Tibial artery (tissue), 4 donors: Measurements from ENCODE around the gene BRINP1.
A peak's percentile ranks its signal among the peaks of the same experiment; 100 is the strongest.

ENCODE experiments used
- DNase-seq, 2 donors: peaks; one replicate each; pipeline ENCODE4 v3.0.0-alpha.2; 2019
- H3K27ac ChIP-seq, 2 donors: fragments of 200-600 bp; sonication (generic) in 1 of 2; 1 replicate in 1 of 2; 2 replicates in 1 of 2; pipeline ENCODE4 v1.5.1; 2018 to 2019; ENCODE audit warnings: mild to moderate bottlenecking in 1 of 2
- H3K27me3 ChIP-seq, 2 donors: fragments of 200-600 bp; sonication (generic) in 1 of 2; one replicate each; pipeline versions ENCODE4 v1.5.1 to v1.6.0; 2016 to 2019
- H3K36me3 ChIP-seq, 3 donors: fragments of 200-600 bp; sonication (generic) in 2 of 3; one replicate each; pipeline ENCODE4 v1.5.1; 2016 to 2019; ENCODE audit warnings: mild to moderate bottlenecking in 2 of 3
- H3K4me1 ChIP-seq, 4 donors: fragments of 200-600 bp; sonication (generic) in 2 of 4; 1 replicate in 3 of 4; 2 replicates in 1 of 4; pipeline ENCODE4 v1.5.1; 2016 to 2019
- H3K4me3 ChIP-seq, 2 donors: fragments of 200-600 bp; sonication (generic) in 1 of 2; 1 replicate in 1 of 2; 2 replicates in 1 of 2; pipeline ENCODE4 v1.5.1; 2018 to 2019; ENCODE audit warnings: mild to moderate bottlenecking in 2 of 2
- H3K9me3 ChIP-seq, 3 donors: fragments of 200-600 bp; sonication (generic) in 1 of 3; one replicate each; pipeline ENCODE4 v1.5.1; 2016 to 2019
- CTCF ChIP-seq, 2 experiments: fragments of 200-600 bp in 1 of 2; fragments of 450-650 bp in 1 of 2; IDR thresholded peaks; one replicate each; pipeline ENCODE4 v1.5.1; 2017 to 2019; ENCODE audit warnings: antibody characterized with exemption in 2 of 2, mild to moderate bottlenecking in 1 of 2, moderate library complexity in 1 of 2
- intact Hi-C: fragments of 100-400 bp; cut with DNase I; formaldehyde crosslinking; loops from one replicate; pipeline ENCODE4 v1.15.0; 2023; ENCODE audit warnings: low total_unique reads

Gene BRINP1

GRCh38 chr9:119273325-119273904 is 95.8 kb downstream of the BRINP1 start:
- no peak for DNase-seq
- Histone ChIP-seq H3K27me3 (no peaks in the 10 kb centered on the region), H3K27ac (peak overlapping the region in 1 of 2 donors; percentile 19), H3K4me3 (no peak overlapping the region), H3K36me3 (no peaks in the 10 kb centered on the region), H3K9me3 (no peaks in the 10 kb centered on the region), H3K4me1 (peaks cover 0 to 24% (median 6%) of the 10 kb centered on the region in 4 donors)
- no peak for TF ChIP-seq CTCF (IDR thresholded peaks at IDR 0.05)
- intact Hi-C loops = no loop called here

- Histone ChIP-seq H3K27me3 (no peaks in the 10 kb centered on the region), H3K9me3 (no peaks in the 10 kb centered on the region), H3K4me1 (peaks cover 0 to 24% (median 6%) of the 10 kb centered on the region in 4 donors), H3K36me3 (no peaks in the 10 kb centered on the region), H3K27ac (no peak overlapping the region), H3K4me3 (no peak overlapping the region)
- intact Hi-C loops = no loop called here
- no peak for DNase-seq
- TF ChIP-seq CTCF (IDR thresholded peaks at IDR 0.05) = no peak
Measured at GRCh38 chr9:119272500-119273211, 96.6 kb downstream of the BRINP1 start.

DNA sequence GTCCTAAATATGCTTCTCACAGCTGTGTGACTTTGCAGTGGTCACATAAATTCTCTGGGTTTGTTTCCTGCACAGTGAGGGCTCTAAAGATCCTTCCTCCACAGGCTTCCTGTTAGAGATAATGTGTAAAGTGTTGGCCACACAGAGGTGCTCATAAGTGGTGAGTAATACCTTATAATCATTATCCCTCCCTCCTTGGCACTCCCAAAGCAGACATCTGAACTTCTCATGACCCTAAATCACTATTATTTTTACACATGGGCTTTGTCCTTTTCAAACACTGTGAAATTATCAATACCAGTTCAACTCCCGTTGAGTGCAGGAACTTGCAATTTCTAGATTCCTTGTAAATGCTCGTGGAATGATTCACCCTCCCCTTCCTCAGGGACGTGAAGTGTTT is 100.2 kb downstream of the BRINP1 start:
- DNase-seq = no peak
- intact Hi-C loops = no loop called here
- H3K27ac ChIP-seq = no peak overlapping the region
- H3K27me3 ChIP-seq = no peaks in the 10 kb centered on the region
- H3K36me3 ChIP-seq = no peaks in the 10 kb centered on the region
- H3K4me1 ChIP-seq = peaks cover 0 to 18% (median 6%) of the 10 kb centered on the region in 4 donors
- H3K9me3 ChIP-seq = no peaks in the 10 kb centered on the region
- TF ChIP-seq CTCF (IDR thresholded peaks at IDR 0.05) = no peak
- H3K4me3 ChIP-seq = no peak overlapping the region

DNA sequence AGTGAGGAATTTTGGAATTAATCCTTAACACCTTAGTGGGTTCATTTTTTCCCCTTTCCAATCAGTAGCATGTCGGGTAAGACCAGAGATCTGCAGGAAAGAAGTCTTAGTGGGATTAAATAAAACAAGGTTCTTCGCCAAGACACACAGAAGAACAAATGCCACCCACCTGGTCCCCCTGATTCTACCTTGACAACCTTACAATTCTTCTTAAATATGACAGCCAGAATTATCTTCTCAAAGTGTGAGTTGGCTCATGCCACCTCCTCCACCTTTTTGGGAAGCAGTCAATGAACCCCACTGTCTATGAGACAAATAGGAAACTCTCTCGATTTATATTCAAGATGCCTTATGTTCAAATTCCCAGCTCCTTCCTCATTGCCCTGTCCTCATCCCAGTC is 105.1 kb downstream of the BRINP1 start:
- Histone ChIP-seq H3K4me1 (no peaks in the 10 kb centered on the region), H3K27ac (no peak overlapping the region)

GRCh38 chr9:119257592-119257991 is 111.6 kb downstream of the BRINP1 start:
- H3K27me3 ChIP-seq = no peaks in the 10 kb centered on the region
- no peak for TF ChIP-seq CTCF (IDR thresholded peaks at IDR 0.05)
- intact Hi-C loops = no loop called here
- no peaks in the 10 kb centered on the region for H3K9me3 ChIP-seq
- no peak for DNase-seq
- no peak overlapping the region for H3K27ac ChIP-seq
- no peaks in the 10 kb centered on the region for H3K36me3 ChIP-seq
- H3K4me1 ChIP-seq = no peaks in the 10 kb centered on the region
- no peak overlapping the region for H3K4me3 ChIP-seq

More for the DNA sequence above, 105.1 kb downstream of the BRINP1 start:
- Histone ChIP-seq H3K36me3 (no peaks in the 10 kb centered on the region), H3K9me3 (no peaks in the 10 kb centered on the region), H3K4me3 (no peak overlapping the region), H3K27me3 (no peaks in the 10 kb centered on the region)
- intact Hi-C loops = no loop called here
- DNase-seq = no peak
- TF ChIP-seq CTCF (IDR thresholded peaks at IDR 0.05) = no peak
